MM.1S (cell line): ENCODE results near the gene TMPRSS7.

Source experiments
- CTCF ChIP-seq: fragments of 300-600 bp; sonication (generic); IDR thresholded peaks from 2 replicates; pipeline ENCODE4 v1.5.1; 2016; ENCODE audit warnings: antibody characterized with exemption, low read length, mixed read lengths
- EZH2 ChIP-seq: fragments of 300-600 bp; sonication (generic); optimal IDR thresholded peaks from 2 replicates; pipeline ENCODE3; 2017; ENCODE audit warnings: low read depth, mild to moderate bottlenecking, antibody characterized with exemption, low read length, mixed read lengths
- EZH2phosphoT487 ChIP-seq: fragments of 300-600 bp; sonication (generic); IDR thresholded peaks from 2 replicates; pipeline ENCODE4 v1.6.1; 2018; ENCODE audit warnings: antibody characterized with exemption, low read length

GRCh38 chr3:111999484-112000324 lies 34.8 kb upstream of the TMPRSS7 start:
- no peak for TF ChIP-seq CTCF
- TF ChIP-seq EZH2phosphoT487 = no peak
- TF ChIP-seq EZH2 = no peak
